DMS53 (cell line): ENCODE results near the gene CHADL.
A peak's percentile ranks its signal among the peaks of the same experiment; 100 is the strongest.
"Not testable (repeated sequence)": the region's sequence is repeated elsewhere in the genome, so short reads cannot be mapped to it uniquely, and the experiment has no call there.

Experiments used
- DNase-seq: peaks from one replicate; lab custom pipeline; 2025; lab: John Stamatoyannopoulos, UW

CHADL gene

GRCh38 chr22:41181349-41182241 lies 59.1 kb downstream of the CHADL start:
- DNase-seq: peak; percentile 49

- DNase-seq: no peak
Measured at GRCh38 chr22:41180926-41181325, 59.8 kb downstream of the CHADL start.

- not testable (repeated sequence) for DNase-seq
Measured at GRCh38 chr22:41180362-41180761, 60.4 kb downstream of the CHADL start.
